ENCODE results near the gene RPTOR.

RPTOR gene

GRCh38 chr17:80895366-80895765 lies 350.7 kb downstream of the RPTOR start:
- no peak for DNase-seq (ENCODE audit: low spot score)

GRCh38 chr17:80898716-80899115 lies 354.1 kb downstream of the RPTOR start:
- DNase-seq (ENCODE audit: low spot score): no peak

- DNase-seq (ENCODE audit: low spot score): peak; percentile 44
Observed at GRCh38 chr17:80899402-80900268, 355.0 kb downstream of the RPTOR start.

GRCh38 chr17:80901319-80901718 lies 356.7 kb downstream of the RPTOR start:
- no peak for DNase-seq (ENCODE audit: low spot score)

- DNase-seq (ENCODE audit: low spot score): no peak
Observed at GRCh38 chr17:80902197-80902962, 357.7 kb downstream of the RPTOR start.

- DNase-seq (ENCODE audit: low spot score): no peak
Observed at GRCh38 chr17:80902963-80903611, 358.4 kb downstream of the RPTOR start.

GRCh38 chr17:80904036-80904753 lies 359.6 kb downstream of the RPTOR start:
- no peak for DNase-seq (ENCODE audit: low spot score)

- DNase-seq (ENCODE audit: low spot score): no peak
Observed at GRCh38 chr17:80905586-80906230, 361.1 kb downstream of the RPTOR start.

GRCh38 chr17:80906364-80907259 lies 362.0 kb downstream of the RPTOR start:
- no peak for DNase-seq (ENCODE audit: low spot score)

- DNase-seq (ENCODE audit: low spot score): no peak
Observed at GRCh38 chr17:80907281-80907680, 362.6 kb downstream of the RPTOR start.

- no peak for DNase-seq (ENCODE audit: low spot score)
Observed at GRCh38 chr17:80908211-80908610, 363.6 kb downstream of the RPTOR start.

GRCh38 chr17:80908776-80909175 lies 364.1 kb downstream of the RPTOR start:
- DNase-seq (ENCODE audit: low spot score): no peak

- DNase-seq (ENCODE audit: low spot score): no peak
Observed at GRCh38 chr17:80909635-80910034, 365.0 kb downstream of the RPTOR start.

- DNase-seq (ENCODE audit: low spot score): no peak
Observed at GRCh38 chr17:80910043-80910442, 365.4 kb downstream of the RPTOR start.

GRCh38 chr17:80912476-80912875 lies 367.8 kb downstream of the RPTOR start:
- DNase-seq (ENCODE audit: low spot score): no peak

- no peak for DNase-seq (ENCODE audit: low spot score)
Observed at GRCh38 chr17:80913928-80914821, 369.5 kb downstream of the RPTOR start.

- no peak for DNase-seq (ENCODE audit: low spot score)
Observed at GRCh38 chr17:80916246-80916645, 371.6 kb downstream of the RPTOR start.

- DNase-seq (ENCODE audit: low spot score): no peak
Observed at GRCh38 chr17:80917716-80918560, 373.3 kb downstream of the RPTOR start.

All from germinal center (tissue), 1 donor.